PC-3 (cell line): ENCODE measurements around the gene TRPV2. TPM values are rescaled to one million over a fixed set of nuclear protein-coding genes. Genes with fewer than 3 reads are reported as not detected.

Experiments used
- ATAC-seq: fragments of 200-7000 bp; cut with Tn5 transposase; 2 replicates; pipeline ENCODE4 v1.9.1; 2020; ENCODE audit warnings: mild to moderate bottlenecking, moderate library complexity
- BruUV-seq: library from RNA; stranded (reverse); fragments of 400-500 nt; replicated peaks from 2 replicates; lab custom pipeline; 2021; lab: Mats Ljungman, UMichigan
- CTCF ChIA-PET: fragments of 300-600 bp; sonication (Branson Sonifier 250); formaldehyde crosslinking; loops from one replicate; lab custom pipeline; 2022; ENCODE audit warnings: antibody characterized with exemption; lab: Charles Lee
- POLR2A ChIA-PET: fragments of 300-600 bp; sonication (Branson Sonifier 250); formaldehyde crosslinking; loops from one replicate; lab custom pipeline; 2022; ENCODE audit warnings: antibody characterized with exemption; ENCODE audit not compliant: unreplicated experiment; lab: Charles Lee
- DNase-seq: peaks from one replicate; pipeline ENCODE4 v3.0.0-alpha.2; 2015
- H2AFZ ChIP-seq: fragments of 300-600 bp; sonication (generic); 2 replicates; pipeline ENCODE4 v1.6.0; 2016; ENCODE audit warnings: antibody characterized with exemption, low read length
- H3F3A ChIP-seq: fragments of 300-600 bp; sonication (generic); one replicate; pipeline ENCODE4 v1.6.0; 2017; ENCODE audit warnings: antibody characterized with exemption, low read length, control low read depth, mild to moderate bottlenecking; ENCODE audit not compliant: unreplicated experiment
- H3K27ac ChIP-seq: fragments of 300-600 bp; sonication (generic); 2 replicates; pipeline ENCODE4 v1.5.1; 2016; ENCODE audit warnings: mild to moderate bottlenecking, low read length
- H3K27me3 ChIP-seq: fragments of 300-600 bp; sonication (generic); 2 replicates; pipeline ENCODE4 v1.6.1; 2016; ENCODE audit warnings: low read length, mixed read lengths
- H3K36me3 ChIP-seq: fragments of 300-600 bp; sonication (generic); 2 replicates; pipeline ENCODE4 v1.6.1; 2016; ENCODE audit warnings: low read depth, mixed run types, low read length, mixed read lengths
- H3K4me1 ChIP-seq: fragments of 300-600 bp; sonication (generic); 2 replicates; pipeline ENCODE4 v1.5.1; 2016; ENCODE audit warnings: low read length; ENCODE audit not compliant: insufficient read depth
- H3K4me2 ChIP-seq: fragments of 300-600 bp; sonication (generic); 2 replicates; pipeline ENCODE4 v1.6.0; 2016; ENCODE audit warnings: low read length
- H3K4me3 ChIP-seq: fragments of 300-600 bp; sonication (generic); 2 replicates; pipeline ENCODE4 v1.5.1; 2016; ENCODE audit warnings: mild to moderate bottlenecking, low read length, mixed read lengths
- H3K79me2 ChIP-seq: fragments of 300-600 bp; sonication (generic); 2 replicates; pipeline ENCODE4 v1.6.1; 2017; ENCODE audit warnings: low read length, mixed read lengths
- H3K9ac ChIP-seq: fragments of 300-600 bp; sonication (generic); 2 replicates; pipeline ENCODE4 v1.6.0; 2016; ENCODE audit warnings: mild to moderate bottlenecking, low read length
- H3K9me2 ChIP-seq: fragments of 300-600 bp; sonication (generic); replicated peaks from 2 replicates; pipeline ENCODE4 v1.6.1; 2016; ENCODE audit warnings: mixed run types, low read length, mixed read lengths
- H3K9me3 ChIP-seq: fragments of 300-600 bp; sonication (generic); 2 replicates; pipeline ENCODE4 v1.6.1; 2016; ENCODE audit warnings: low read length, mixed read lengths
- H4K20me1 ChIP-seq: fragments of 300-600 bp; sonication (generic); 2 replicates; pipeline ENCODE4 v1.6.1; 2016; ENCODE audit warnings: low read length, mixed read lengths
- CTCF ChIP-seq: fragments of 300-600 bp; sonication (generic); conservative IDR thresholded peaks from 2 replicates; pipeline ENCODE4 v1.5.1; 2017; ENCODE audit warnings: antibody characterized with exemption, low read depth, mild to moderate bottlenecking, low read length
- EZH2 ChIP-seq: fragments of 300-600 bp; sonication (generic); IDR thresholded peaks from one replicate; pipeline ENCODE4 v1.6.1; 2017; ENCODE audit warnings: antibody characterized with exemption, mild to moderate bottlenecking, low read length; ENCODE audit not compliant: unreplicated experiment
- EZH2phosphoT487 ChIP-seq: fragments of 300-600 bp; sonication (generic); IDR thresholded peaks from 2 replicates; pipeline ENCODE4 v1.6.1; 2018; ENCODE audit warnings: mild to moderate bottlenecking, antibody characterized with exemption, low read length, borderline replicate concordance
- intact Hi-C: fragments of 100-400 bp; cut with micrococcal nuclease; formaldehyde crosslinking; loops from 2 replicates; pipeline ENCODE4 v1.9.0; 2023
- total RNA-seq: library from RNA; depleted of rRNA; stranded (reverse); fragments of >200 nt; gene quantifications from 2 replicates; pipeline ENCODE4 v1.2.3, GENCODE V29; 2014

The TRPV2 gene
- total RNA-seq, 1 experiment from 2014 or later = 1.9 TPM

GRCh38 chr17:16467886-16468285, 52.5 kb downstream of the TRPV2 start:
- intact Hi-C loops = no loop called here
- CTCF ChIA-PET = no interaction called here
- H3K9me2 ChIP-seq = no peaks in the 10 kb centered on the region

GRCh38 chr17:16468428-16468992, 53.1 kb downstream of the TRPV2 start:
- TF ChIP-seq CTCF = no peak
- TF ChIP-seq EZH2 = no peak
- no peak for TF ChIP-seq EZH2phosphoT487
- no peaks in the 10 kb centered on the region for H3K9me2 ChIP-seq
- no peaks in the 10 kb centered on the region for H3K9me3 ChIP-seq
- DNase-seq (no peak), ATAC-seq (no peak)
- no peak overlapping the region for H3K4me3 ChIP-seq
- no peak overlapping the region for H3K4me2 ChIP-seq
- no peaks in the 10 kb centered on the region for H3F3A ChIP-seq
- no peaks in the 10 kb centered on the region for H3K27me3 ChIP-seq
- POLR2A ChIA-PET = no interaction called here
- H3K4me1 ChIP-seq = no peaks in the 10 kb centered on the region
- H3K79me2 ChIP-seq = no peaks in the 10 kb centered on the region
- no peak overlapping the region for H2AFZ ChIP-seq
- no peaks in the 10 kb centered on the region for H4K20me1 ChIP-seq
- CTCF ChIA-PET = no interaction called here
- BruUV-seq = no TSS peak
- H3K36me3 ChIP-seq = no peaks in the 10 kb centered on the region
- no peak overlapping the region for H3K9ac ChIP-seq
- intact Hi-C loops = no loop called here
- no peak overlapping the region for H3K27ac ChIP-seq

More at GRCh38 chr17:16467886-16468285, 52.5 kb downstream of the TRPV2 start:
- H3K4me3 ChIP-seq = no peak overlapping the region
- DNase-seq (no peak), ATAC-seq (no peak)
- H3K79me2 ChIP-seq = no peaks in the 10 kb centered on the region
- no peaks in the 10 kb centered on the region for H3F3A ChIP-seq
- POLR2A ChIA-PET = no interaction called here
- no peak overlapping the region for H3K4me2 ChIP-seq
- H3K4me1 ChIP-seq = no peaks in the 10 kb centered on the region
- H3K36me3 ChIP-seq = no peaks in the 10 kb centered on the region
- no peak overlapping the region for H3K27ac ChIP-seq
- H3K27me3 ChIP-seq = no peaks in the 10 kb centered on the region
- no peak for TF ChIP-seq CTCF
- no peak for TF ChIP-seq EZH2
- H3K9ac ChIP-seq = no peak overlapping the region
- no peaks in the 10 kb centered on the region for H3K9me3 ChIP-seq
- H2AFZ ChIP-seq = no peak overlapping the region
- no TSS peak for BruUV-seq
- H4K20me1 ChIP-seq = no peaks in the 10 kb centered on the region

- H3K27ac ChIP-seq = no peak overlapping the region
- H4K20me1 ChIP-seq = no peaks in the 10 kb centered on the region
- no peaks in the 10 kb centered on the region for H3K9me3 ChIP-seq
- no peaks in the 10 kb centered on the region for H3F3A ChIP-seq
- no peak overlapping the region for H3K4me2 ChIP-seq
- H3K36me3 ChIP-seq = no peaks in the 10 kb centered on the region
- no peaks in the 10 kb centered on the region for H3K4me1 ChIP-seq
- no peak overlapping the region for H3K4me3 ChIP-seq
- DNase-seq (no peak), ATAC-seq (no peak)
- no peak overlapping the region for H3K9ac ChIP-seq
- no TSS peak for BruUV-seq
- intact Hi-C loops = no loop called here
- POLR2A ChIA-PET = no interaction called here
- no peaks in the 10 kb centered on the region for H3K27me3 ChIP-seq
- CTCF ChIA-PET = no interaction called here
- no peaks in the 10 kb centered on the region for H3K79me2 ChIP-seq
- H2AFZ ChIP-seq = no peak overlapping the region
- TF ChIP-seq EZH2 (no peak), EZH2phosphoT487 (no peak), CTCF (no peak)
- no peaks in the 10 kb centered on the region for H3K9me2 ChIP-seq
These were observed 54.9 kb downstream of the TRPV2 start for GRCh38 chr17:16470265-16470664.
